Lung (tissue), 12 donors: Measurements from ENCODE around the gene CHD9NB. TPM values are rescaled to one million over a fixed set of nuclear protein-coding genes. Genes with fewer than 3 reads are reported as not detected.

Source experiments
- ATAC-seq: fragments of 200-7000 bp; cut with Tn5 transposase; one replicate; pipeline ENCODE4 v1.9.1; 2020; ENCODE audit warnings: moderate number of reproducible peaks; ENCODE audit not compliant: insufficient read depth, low FRiP score
- DNase-seq, 3 donors: peaks; one replicate each; pipeline ENCODE4 v3.0.0-alpha.2; 2013 to 2017
- H3K27ac ChIP-seq, 2 donors: one replicate each; pipeline ENCODE4 v1.5.1; 2013; ENCODE audit warnings: mild to moderate bottlenecking in 2 of 2, moderate library complexity in 2 of 2, control low read depth in 1 of 2, inconsistent platforms in 1 of 2, low read depth in 1 of 2, low read length in 1 of 2
- H3K27me3 ChIP-seq, 3 donors: one replicate each; pipeline ENCODE4 v1.5.1; 2013; ENCODE audit warnings: low read length in 2 of 3; ENCODE audit not compliant: control insufficient read depth in 3 of 3, insufficient read depth in 3 of 3
- H3K36me3 ChIP-seq, 4 donors: one replicate each; pipeline ENCODE4 v1.5.1; 2013; ENCODE audit warnings: low read length in 4 of 4, mild to moderate bottlenecking in 1 of 4, moderate library complexity in 1 of 4; ENCODE audit not compliant: control insufficient read depth in 4 of 4, insufficient read depth in 4 of 4
- H3K4me1 ChIP-seq, 5 donors: one replicate each; pipeline ENCODE4 v1.5.1; 2013; ENCODE audit warnings: low read length in 5 of 5, mild to moderate bottlenecking in 2 of 5, moderate library complexity in 1 of 5; ENCODE audit not compliant: control insufficient read depth in 5 of 5, insufficient read depth in 5 of 5
- H3K4me3 ChIP-seq: one replicate; pipeline ENCODE4 v1.5.1; 2013; ENCODE audit warnings: mild to moderate bottlenecking, control low read depth, moderate library complexity
- H3K9ac ChIP-seq, 2 donors: one replicate each; pipeline ENCODE4 v1.5.1; 2013; ENCODE audit warnings: low read length in 2 of 2, control low read depth in 1 of 2; ENCODE audit not compliant: insufficient read depth in 1 of 2
- H3K9me3 ChIP-seq, 4 donors: one replicate each; pipeline ENCODE4 v1.5.1; 2013; ENCODE audit warnings: low read length in 3 of 4, mild to moderate bottlenecking in 1 of 4, moderate library complexity in 1 of 4; ENCODE audit not compliant: control insufficient read depth in 4 of 4, insufficient read depth in 3 of 4
- WGBS, 2 donors: extraction: QIAGEN DNeasy Blood & Tissue Kit; methylation state at CpG; one replicate each; pipeline ENCODE4 v1.1.7; 2013; 5-methylcytosine and 5-hydroxymethylcytosine counted together
- polyA plus RNA-seq, 2 donors: library from polyadenylated mRNA; stranded (reverse); fragments of 200-250 nt; gene quantifications; one replicate each; pipeline ENCODE4 v1.2.1, GENCODE V29; 2013
- total RNA-seq, 2 donors: library from RNA; depleted of rRNA in 1 of 2; stranded (reverse); fragments of >200 nt in 1 of 2; gene quantifications; one replicate each; pipeline ENCODE4 v1.2.1, GENCODE V29; 2014 to 2021
- TF ChIP-seq, protein P1 (sequence below): IDR thresholded peaks from 2 replicates; pipeline ENCODE4 v1.5.1; 2012; ENCODE audit warnings: mild to moderate bottlenecking; ENCODE audit errors: control extremely low read depth, extremely low read depth
- donor health status: control.
- donor health status: control.
- donor health status: Bipolar disorder and iron deficiency.
- donor health status: healthy.
- donor health status: DM: yes; HTN: yes; CAD: no.

Gene CHD9NB
- total and polyA plus RNA-seq, 4 donors = 19.8 to 34.8 (median 29.9) TPM

DNA sequence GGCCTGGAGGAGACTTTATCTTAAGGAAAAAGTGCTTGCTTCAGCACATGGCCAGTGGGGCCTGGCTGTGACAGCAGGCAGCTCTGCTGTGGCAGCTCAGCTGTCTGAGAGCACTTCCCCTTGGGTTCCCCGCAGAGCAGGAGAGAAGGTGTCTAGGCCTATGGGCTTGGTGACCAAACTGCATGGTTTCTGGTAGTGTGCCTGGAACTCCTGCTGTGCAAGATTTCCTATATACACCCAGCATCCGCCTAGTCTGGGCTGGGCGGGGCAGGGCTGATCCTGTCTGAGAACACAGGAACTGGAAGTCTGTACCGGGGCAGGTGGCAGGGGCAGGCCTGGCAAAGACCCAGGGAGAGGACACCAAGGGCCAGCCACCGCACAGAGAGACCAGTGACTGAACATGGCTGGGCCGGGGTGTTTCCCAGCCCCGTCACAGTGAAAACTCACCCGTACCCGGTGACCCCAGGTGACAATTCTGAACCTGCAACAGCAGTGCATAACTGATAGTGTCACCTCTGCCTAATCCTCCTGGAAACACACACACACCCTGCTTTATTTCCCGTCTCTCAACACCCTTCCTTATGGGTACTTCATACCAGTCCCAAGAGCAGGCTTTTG, 41.4 kb upstream of the CHD9NB start:
- Histone ChIP-seq H3K4me1 (peaks cover 7 to 50% (median 41%) of the 10 kb centered on the region in 5 donors), H3K4me3 (no peak overlapping the region), H3K27me3 (no peaks in the 10 kb centered on the region), H3K9ac (no peak overlapping the region), H3K9me3 (no peaks in the 10 kb centered on the region), H3K27ac (peak overlapping the region; percentile 14 to 89), H3K36me3 (peaks cover 0 to 2% (median 0%) of the 10 kb centered on the region in 4 donors)
- ATAC-seq (no peak), DNase-seq (peak in 2 of 3 donors; percentile 32 to 51)
- WGBS, 2 donors = 21 to 24% methylated on average over 10 of the region's 10 CpGs
- TF ChIP-seq, protein P1, sequence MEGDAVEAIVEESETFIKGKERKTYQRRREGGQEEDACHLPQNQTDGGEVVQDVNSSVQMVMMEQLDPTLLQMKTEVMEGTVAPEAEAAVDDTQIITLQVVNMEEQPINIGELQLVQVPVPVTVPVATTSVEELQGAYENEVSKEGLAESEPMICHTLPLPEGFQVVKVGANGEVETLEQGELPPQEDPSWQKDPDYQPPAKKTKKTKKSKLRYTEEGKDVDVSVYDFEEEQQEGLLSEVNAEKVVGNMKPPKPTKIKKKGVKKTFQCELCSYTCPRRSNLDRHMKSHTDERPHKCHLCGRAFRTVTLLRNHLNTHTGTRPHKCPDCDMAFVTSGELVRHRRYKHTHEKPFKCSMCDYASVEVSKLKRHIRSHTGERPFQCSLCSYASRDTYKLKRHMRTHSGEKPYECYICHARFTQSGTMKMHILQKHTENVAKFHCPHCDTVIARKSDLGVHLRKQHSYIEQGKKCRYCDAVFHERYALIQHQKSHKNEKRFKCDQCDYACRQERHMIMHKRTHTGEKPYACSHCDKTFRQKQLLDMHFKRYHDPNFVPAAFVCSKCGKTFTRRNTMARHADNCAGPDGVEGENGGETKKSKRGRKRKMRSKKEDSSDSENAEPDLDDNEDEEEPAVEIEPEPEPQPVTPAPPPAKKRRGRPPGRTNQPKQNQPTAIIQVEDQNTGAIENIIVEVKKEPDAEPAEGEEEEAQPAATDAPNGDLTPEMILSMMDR = no peak

DNA sequence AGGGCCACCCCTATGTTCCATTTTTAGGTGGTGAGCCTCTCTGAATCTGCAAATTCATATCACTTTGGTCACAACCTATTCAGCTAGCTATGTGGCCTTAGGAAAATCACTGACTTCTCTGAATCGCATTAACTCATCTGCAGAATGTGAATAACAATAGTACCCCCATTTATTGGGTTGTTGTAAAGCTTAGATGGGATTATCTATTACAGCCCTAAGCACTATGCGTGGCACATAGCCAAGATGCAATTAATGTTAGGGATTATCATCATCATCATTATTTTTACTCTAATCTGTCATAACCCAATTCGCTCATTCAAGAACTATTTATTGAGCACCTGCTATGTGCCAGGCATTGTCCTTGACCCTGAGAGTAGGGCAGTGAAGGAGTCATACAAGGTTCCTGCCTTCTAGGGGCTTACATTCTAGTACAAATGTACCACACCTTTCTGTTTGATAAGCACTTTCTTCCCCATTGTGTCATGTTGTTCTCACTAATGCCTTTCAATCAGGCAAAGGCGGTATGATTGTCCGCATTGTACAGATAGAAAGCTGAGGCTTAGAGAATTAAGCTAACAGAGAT, 40.6 kb upstream of the CHD9NB start:
- H3K36me3 ChIP-seq = peaks cover 0 to 2% (median 0%) of the 10 kb centered on the region in 4 donors
- no peak overlapping the region for H3K9ac ChIP-seq
- no peaks in the 10 kb centered on the region for H3K9me3 ChIP-seq
- H3K27ac ChIP-seq = peak overlapping the region; percentile 14 to 89
- H3K27me3 ChIP-seq = no peaks in the 10 kb centered on the region
- no peak for DNase-seq
- H3K4me3 ChIP-seq = no peak overlapping the region
- no peak for ATAC-seq
- 94 to 96% methylated on average over 5 of the region's 5 CpGs for WGBS, 2 donors
- TF ChIP-seq, protein P1 = no peak
- peaks cover 7 to 41% (median 36%) of the 10 kb centered on the region in 5 donors for H3K4me1 ChIP-seq

DNA sequence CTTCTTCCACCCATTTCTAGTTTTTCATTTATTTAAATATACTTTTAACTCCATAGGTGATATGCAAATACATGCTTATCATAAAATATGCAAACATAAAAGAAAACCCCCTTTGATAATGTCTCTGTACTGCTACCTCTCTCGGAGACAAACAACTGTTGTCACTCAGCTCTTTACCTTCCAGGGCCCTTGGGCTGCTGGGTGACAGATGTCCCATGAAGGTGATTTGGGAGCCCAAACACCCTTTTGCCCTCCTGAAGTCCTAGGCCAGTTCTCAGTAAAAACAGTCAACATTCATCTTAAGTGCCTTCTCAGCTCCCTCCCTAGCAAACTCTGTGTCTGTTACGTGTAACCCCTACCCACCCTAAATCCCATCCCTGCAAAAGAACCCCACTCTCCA, 39.6 kb upstream of the CHD9NB start:
- Histone ChIP-seq H3K9ac (no peak overlapping the region), H3K36me3 (peaks cover 0 to 2% (median 0%) of the 10 kb centered on the region in 4 donors), H3K27ac (peak overlapping the region; percentile 50 to 84), H3K9me3 (no peaks in the 10 kb centered on the region), H3K4me3 (no peak overlapping the region), H3K27me3 (no peaks in the 10 kb centered on the region), H3K4me1 (peaks cover 7 to 39% (median 33%) of the 10 kb centered on the region in 5 donors)
- no peak for ATAC-seq
- DNase-seq = no peak
- TF ChIP-seq, protein P1 = no peak
- WGBS, 2 donors = 46 to 93% methylated on average over 2 of the region's 2 CpGs
